ENCODE measurements around the gene CTNNA3. TPM values are rescaled to one million over a fixed set of nuclear protein-coding genes. Genes with fewer than 3 reads are reported as not detected.

CTNNA3 gene
- total and polyA plus RNA-seq, 2 donors: 2.0 to 26.1 TPM

DNA sequence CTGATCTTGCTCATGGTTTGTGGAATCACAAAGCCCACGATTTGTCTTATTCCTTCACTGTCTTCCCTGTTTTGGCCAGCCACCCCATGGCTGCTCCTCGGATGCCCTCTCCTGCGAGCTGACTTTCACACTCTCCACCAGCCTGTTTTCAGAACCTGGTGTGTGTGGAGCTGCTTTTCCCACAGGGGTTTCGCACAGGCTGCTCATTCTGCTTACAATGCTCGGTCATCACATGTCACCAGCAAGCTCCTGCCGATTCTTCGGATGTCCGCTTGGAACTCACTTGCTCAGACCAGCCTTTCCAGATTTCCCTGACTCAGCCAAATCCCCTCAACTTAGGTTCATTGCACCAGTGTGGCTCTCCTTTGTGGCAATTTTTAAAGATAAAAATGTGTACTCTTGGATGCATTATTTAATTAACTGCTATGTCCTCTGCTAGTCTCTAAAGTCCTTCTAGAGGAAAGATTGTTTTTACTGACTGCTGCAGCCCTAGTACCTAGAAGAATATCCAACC, 1788.7 kb downstream of the CTNNA3 start:
- H3K27ac ChIP-seq (ENCODE audit: low read depth): no peak overlapping the region
- H3K36me3 ChIP-seq (ENCODE audit: insufficient read depth): no peaks in the 10 kb centered on the region
- H3K4me1 ChIP-seq (ENCODE audit: insufficient read depth): no peaks in the 10 kb centered on the region
- no peak for DNase-seq (ENCODE audit: extremely low spot score)
- WGBS: 74% methylated on average over 8 of the region's 8 CpGs
- no peak overlapping the region for H3K4me3 ChIP-seq (ENCODE audit: low read depth, low read length)

DNA sequence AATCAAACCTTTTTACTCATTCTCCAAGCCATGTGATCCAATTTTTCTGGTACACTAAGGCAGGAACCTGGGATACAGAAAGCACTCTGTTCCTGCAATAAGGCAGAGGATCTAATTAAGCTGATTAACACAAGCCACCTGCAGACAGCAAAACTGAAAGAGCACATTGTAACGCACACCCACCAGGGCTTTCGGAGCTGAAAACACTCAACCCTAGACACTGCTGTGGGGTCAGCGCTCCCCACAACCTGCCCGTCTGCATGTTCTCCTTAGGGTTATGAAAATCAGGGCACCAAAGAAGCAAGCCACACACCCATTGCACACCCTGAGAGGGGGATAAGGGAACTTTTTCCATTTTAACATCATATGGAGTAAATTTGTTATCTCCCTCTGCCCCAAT, 1792.4 kb downstream of the CTNNA3 start:
- H3K27ac ChIP-seq (ENCODE audit: low read depth): no peak overlapping the region
- no peaks in the 10 kb centered on the region for H3K4me1 ChIP-seq (ENCODE audit: insufficient read depth)
- WGBS: 95% methylated on average over 4 of the region's 4 CpGs
- no peaks in the 10 kb centered on the region for H3K36me3 ChIP-seq (ENCODE audit: insufficient read depth)
- no peak for DNase-seq (ENCODE audit: extremely low spot score)
- H3K4me3 ChIP-seq (ENCODE audit: low read depth, low read length): no peak overlapping the region

DNA sequence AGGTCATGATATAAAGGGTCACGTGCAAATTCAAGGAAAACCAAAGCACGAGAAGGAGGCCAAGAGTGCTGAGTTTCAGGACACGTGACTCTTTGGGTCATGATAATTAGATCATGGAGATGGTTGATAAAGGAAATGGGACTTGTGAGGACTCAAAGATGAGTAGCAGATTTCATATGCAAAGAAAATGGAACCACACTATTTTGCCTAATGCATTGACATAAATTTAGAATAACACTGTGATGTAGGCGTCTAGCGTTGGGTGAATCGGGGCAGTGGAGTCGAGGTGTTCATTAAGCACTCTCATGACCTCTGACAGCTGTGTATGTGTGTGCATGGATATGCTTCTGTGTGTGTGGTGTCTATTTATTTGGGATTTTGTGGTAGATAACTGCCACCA, 1795.7 kb downstream of the CTNNA3 start:
- H3K4me1 ChIP-seq (ENCODE audit: insufficient read depth): no peaks in the 10 kb centered on the region
- H3K27ac ChIP-seq (ENCODE audit: low read depth): no peak overlapping the region
- no peak for DNase-seq (ENCODE audit: extremely low spot score)
- no peaks in the 10 kb centered on the region for H3K36me3 ChIP-seq (ENCODE audit: insufficient read depth)
- 93% methylated on average over 7 of the region's 7 CpGs for WGBS
- no peak overlapping the region for H3K4me3 ChIP-seq (ENCODE audit: low read depth, low read length)

DNA sequence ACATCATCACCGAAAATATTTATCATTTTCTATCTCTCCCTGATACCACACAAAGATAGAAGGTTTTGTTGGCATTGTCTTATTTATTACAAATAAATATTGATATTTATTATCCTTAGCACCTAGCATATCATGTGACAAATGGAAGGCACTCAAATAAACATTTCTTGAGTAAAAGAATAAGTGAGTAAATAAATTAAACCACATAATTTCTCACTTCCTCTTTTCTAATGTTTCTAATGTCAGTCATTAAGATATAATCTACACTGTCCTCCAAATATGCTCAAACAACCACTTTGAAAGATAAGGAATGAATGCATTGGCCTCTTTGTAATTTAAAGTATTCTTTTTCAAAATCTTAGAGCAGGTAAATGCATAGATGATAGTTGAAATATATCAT, 1797.9 kb downstream of the CTNNA3 start:
- WGBS: 86% methylated on average over 1 of the region's 1 CpG
- Histone ChIP-seq H3K36me3 (ENCODE audit: insufficient read depth) (no peaks in the 10 kb centered on the region), H3K27ac (ENCODE audit: low read depth) (no peak overlapping the region), H3K4me1 (ENCODE audit: insufficient read depth) (no peaks in the 10 kb centered on the region), H3K4me3 (ENCODE audit: low read depth, low read length) (no peak overlapping the region)
- DNase-seq (ENCODE audit: extremely low spot score): no peak

DNA sequence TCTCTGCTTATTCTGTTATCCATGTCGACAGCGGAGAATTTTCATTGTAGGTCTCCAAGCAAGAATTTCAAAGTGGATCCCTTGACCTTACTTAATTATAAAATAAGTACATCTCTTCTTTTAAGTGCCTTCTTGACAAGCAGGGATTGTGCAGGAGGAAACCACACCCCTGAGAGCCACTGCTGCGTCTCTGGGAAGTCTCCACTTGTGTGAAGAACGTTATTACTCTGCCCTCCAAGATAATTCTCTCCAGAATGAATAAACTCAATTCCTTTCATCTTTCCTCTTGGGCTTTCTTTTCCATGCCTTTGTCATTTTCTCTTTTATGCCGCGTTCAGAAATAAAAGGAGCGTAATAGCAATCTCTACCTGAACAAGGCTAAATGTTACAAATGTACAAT, 1801.0 kb downstream of the CTNNA3 start:
- 86% methylated on average over 7 of the region's 7 CpGs for WGBS
- Histone ChIP-seq H3K27ac (ENCODE audit: low read depth) (no peak overlapping the region), H3K4me1 (ENCODE audit: insufficient read depth) (no peaks in the 10 kb centered on the region), H3K36me3 (ENCODE audit: insufficient read depth) (no peaks in the 10 kb centered on the region), H3K4me3 (ENCODE audit: low read depth, low read length) (no peak overlapping the region)
- no peak for DNase-seq (ENCODE audit: extremely low spot score)

DNA sequence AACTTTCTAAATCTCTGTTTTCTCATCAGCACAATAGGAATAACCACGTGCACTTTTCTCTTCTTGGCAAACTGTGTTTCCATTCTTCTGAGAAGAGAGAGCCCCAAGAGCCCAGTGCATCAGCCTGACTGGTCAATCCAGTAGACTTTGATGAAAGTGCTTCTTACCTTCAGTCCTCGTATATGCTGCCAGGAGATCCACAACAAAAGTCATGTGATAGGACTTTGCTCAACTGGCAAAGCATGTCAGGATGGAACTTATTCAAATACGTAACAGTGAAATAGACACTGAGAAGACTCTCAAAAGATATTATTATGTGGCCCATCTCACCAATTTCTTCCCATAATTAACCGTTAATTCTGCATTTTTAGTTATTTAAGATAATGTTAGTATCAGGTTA, 1801.6 kb downstream of the CTNNA3 start:
- DNase-seq (ENCODE audit: extremely low spot score): no peak
- Histone ChIP-seq H3K27ac (ENCODE audit: low read depth) (no peak overlapping the region), H3K4me3 (ENCODE audit: low read depth, low read length) (no peak overlapping the region), H3K4me1 (ENCODE audit: insufficient read depth) (no peaks in the 10 kb centered on the region), H3K36me3 (ENCODE audit: insufficient read depth) (no peaks in the 10 kb centered on the region)
- 94% methylated on average over 4 of the region's 4 CpGs for WGBS

DNA sequence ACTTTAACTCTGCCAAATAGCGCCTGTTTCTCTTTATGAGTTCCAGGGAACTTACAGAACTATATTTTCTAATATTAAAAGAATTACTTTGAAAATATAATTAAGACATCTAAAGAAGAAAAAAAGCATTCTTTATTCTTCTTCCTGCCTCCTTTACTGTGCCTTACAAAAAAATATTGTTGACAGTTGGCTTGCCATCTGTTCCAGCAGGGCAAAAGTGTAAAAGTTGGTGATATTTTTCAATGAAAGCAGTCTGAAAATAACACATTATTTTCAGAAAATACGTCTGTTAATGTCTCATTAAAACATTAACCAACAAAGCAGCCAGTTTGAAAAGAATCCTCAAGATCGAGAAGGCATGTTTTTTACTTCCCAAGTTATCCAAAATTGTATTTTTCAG, 1802.3 kb downstream of the CTNNA3 start:
- Histone ChIP-seq H3K4me1 (ENCODE audit: insufficient read depth) (no peaks in the 10 kb centered on the region), H3K4me3 (ENCODE audit: low read depth, low read length) (no peak overlapping the region), H3K36me3 (ENCODE audit: insufficient read depth) (no peaks in the 10 kb centered on the region), H3K27ac (ENCODE audit: low read depth) (no peak overlapping the region)
- WGBS: 90% methylated on average over 3 of the region's 3 CpGs
- DNase-seq (ENCODE audit: extremely low spot score): no peak

DNA sequence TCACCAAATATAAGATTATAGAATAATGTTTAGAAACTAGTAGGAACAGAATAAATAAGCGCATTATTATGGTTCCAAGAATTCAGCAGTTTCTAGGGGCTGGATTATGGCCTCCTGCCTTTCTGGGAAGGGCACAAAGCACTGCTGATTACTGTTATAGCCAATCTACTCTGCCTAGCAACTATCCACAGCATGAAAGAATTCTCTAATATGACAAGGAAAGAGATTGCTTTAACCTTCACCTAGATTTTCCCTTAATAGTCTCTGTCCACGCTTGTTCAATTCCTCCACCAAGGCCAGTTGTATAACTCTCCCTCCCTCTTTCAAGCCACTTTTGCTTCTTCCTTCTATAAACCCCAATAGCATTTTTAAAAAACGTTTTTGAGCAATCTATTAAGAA, 1803.7 kb downstream of the CTNNA3 start:
- DNase-seq (ENCODE audit: extremely low spot score): no peak
- Histone ChIP-seq H3K4me3 (ENCODE audit: low read depth, low read length) (no peak overlapping the region), H3K27ac (ENCODE audit: low read depth) (no peak overlapping the region), H3K4me1 (ENCODE audit: insufficient read depth) (no peaks in the 10 kb centered on the region), H3K36me3 (ENCODE audit: insufficient read depth) (no peaks in the 10 kb centered on the region)
- WGBS: 82% methylated on average over 3 of the region's 3 CpGs

DNA sequence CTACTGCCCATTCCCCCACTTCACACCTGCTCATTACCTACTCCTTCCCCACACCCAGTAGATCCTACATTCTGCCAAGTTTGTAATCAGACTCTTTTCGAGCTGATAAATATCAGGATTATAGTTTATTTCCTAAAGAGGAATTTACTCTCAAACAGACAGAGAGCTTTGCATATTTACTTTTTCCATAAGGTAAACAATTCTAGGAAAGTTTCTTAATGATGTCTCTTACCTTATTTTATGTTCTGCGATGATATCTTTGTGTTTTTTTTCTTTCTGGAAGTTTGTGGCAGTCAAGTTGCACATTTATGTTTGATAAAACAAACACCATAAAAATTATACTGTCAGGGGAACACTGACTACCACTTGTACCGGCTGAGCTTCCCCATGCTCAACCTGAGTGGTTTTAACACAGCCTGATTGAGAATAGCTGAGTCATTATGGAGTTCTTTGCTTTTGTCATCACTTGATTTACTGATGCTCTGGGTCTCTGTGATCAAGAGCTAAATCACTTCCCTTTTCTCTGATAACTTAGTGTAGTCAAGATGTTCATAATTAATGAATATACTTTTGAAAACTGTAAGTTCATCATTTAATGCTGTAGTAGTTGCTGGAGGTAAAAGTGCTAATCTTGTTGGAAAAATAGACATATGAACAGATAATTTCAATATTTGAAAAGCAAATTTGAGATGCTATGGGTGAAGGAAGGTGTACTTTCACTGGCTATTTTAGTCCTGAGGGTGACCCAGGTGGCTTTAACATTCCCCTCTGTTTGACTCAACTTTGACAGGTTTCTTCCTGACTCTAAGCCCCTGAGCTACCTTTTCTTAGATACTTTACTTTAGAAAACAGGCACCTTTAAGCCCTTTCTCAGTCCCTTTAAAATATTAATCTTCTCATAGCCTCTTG, 1804.7 kb downstream of the CTNNA3 start:
- Histone ChIP-seq H3K4me1 (ENCODE audit: insufficient read depth) (no peaks in the 10 kb centered on the region), H3K27ac (ENCODE audit: low read depth) (no peak overlapping the region)
- WGBS: 29% methylated on average over 3 of the region's 3 CpGs

DNA sequence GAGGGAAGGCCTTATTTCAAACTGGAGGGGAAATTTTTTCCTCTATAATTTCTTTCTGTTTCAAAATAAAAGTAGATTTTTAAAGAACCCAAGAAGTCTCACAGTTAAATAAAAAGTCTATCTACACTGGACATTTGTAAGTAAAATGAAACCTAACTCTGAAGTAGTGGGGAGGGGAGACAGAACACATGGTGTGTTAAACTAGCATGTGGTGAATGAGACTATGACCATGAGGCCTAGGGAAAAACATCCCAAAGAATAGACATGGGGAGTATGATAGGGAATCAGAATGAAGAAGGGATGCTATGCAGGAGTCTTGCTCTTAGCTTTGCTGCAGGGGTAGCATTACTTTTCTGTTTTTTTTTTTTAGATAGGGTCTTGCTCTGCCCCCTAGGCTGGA, 1831.5 kb downstream of the CTNNA3 start:
- Histone ChIP-seq H3K4me1 (ENCODE audit: insufficient read depth) (no peaks in the 10 kb centered on the region), H3K4me3 (ENCODE audit: low read depth, low read length) (no peak overlapping the region), H3K27ac (ENCODE audit: low read depth) (no peak overlapping the region), H3K36me3 (ENCODE audit: insufficient read depth) (no peaks in the 10 kb centered on the region)
- no peak for DNase-seq (ENCODE audit: extremely low spot score)

More for the DNA sequence above, 1804.7 kb downstream of the CTNNA3 start:
- Histone ChIP-seq H3K4me3 (ENCODE audit: low read depth, low read length) (no peak overlapping the region), H3K36me3 (ENCODE audit: insufficient read depth) (no peaks in the 10 kb centered on the region)
- DNase-seq (ENCODE audit: extremely low spot score): no peak

DNA sequence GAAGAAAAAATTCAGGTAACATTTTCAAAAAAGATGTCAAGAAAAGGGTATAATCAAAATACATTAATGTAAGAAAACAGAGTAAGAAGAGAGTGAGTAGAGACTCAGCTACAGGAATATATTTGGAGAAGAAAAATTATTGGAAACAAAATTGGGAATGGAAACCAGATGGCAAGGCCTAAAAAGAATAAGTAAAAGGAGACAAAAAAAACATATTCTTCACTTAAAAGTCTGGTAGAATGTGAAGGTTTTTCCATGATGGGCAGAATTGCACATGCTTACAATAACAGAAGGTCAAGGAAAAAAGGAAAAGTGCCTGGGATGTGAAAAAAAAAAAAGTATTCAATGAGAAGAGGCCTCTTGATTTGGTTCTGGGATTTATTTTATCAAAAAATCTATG, 1832.0 kb downstream of the CTNNA3 start:
- Histone ChIP-seq H3K4me3 (ENCODE audit: low read depth, low read length) (no peak overlapping the region), H3K4me1 (ENCODE audit: insufficient read depth) (no peaks in the 10 kb centered on the region)

More for the DNA sequence above, 1832.0 kb downstream of the CTNNA3 start:
- no peak for DNase-seq (ENCODE audit: extremely low spot score)
- Histone ChIP-seq H3K36me3 (ENCODE audit: insufficient read depth) (no peaks in the 10 kb centered on the region), H3K27ac (ENCODE audit: low read depth) (no peak overlapping the region)

Small RNA genes lying within 50 kb of the gene (small RNA-seq; reads per million reads assigned to genes)
- gene AL607023.1: not detected
- gene MIR7151: 0.21 reads per million

Other genes with a start within 250 kb of the CTNNA3 start
- 9.8 TPM for gene DNAJC12, start 142.0 kb upstream of the CTNNA3 start, total RNA-seq
- gene DNAJC12, start 142.0 kb upstream of the CTNNA3 start, polyA plus RNA-seq: 3.1 TPM
- 41.3 TPM for gene SIRT1, start 188.5 kb upstream of the CTNNA3 start, total RNA-seq
- gene SIRT1, start 188.5 kb upstream of the CTNNA3 start, polyA plus RNA-seq: 19.2 TPM

All from urinary bladder (tissue), 4 donors.